Stimulated activated CD4-positive, alpha-beta T cell treated with anti-CD3 and anti-CD28 coated beads, TNF-alpha, amount 100 ng/mL, for 24 hours (primary cell): Measurements from ENCODE around the gene SNX18.
"Not testable (repeated sequence)": the region's sequence is repeated elsewhere in the genome, so short reads cannot be mapped to it uniquely, and the experiment has no call there.

Source experiments
- DNase-seq, 3 experiments: peaks; one replicate each; pipeline ENCODE4 v3.0.0-alpha.2; 2020; ENCODE audit warnings: low read depth in 3 of 3

The SNX18 gene

DNA sequence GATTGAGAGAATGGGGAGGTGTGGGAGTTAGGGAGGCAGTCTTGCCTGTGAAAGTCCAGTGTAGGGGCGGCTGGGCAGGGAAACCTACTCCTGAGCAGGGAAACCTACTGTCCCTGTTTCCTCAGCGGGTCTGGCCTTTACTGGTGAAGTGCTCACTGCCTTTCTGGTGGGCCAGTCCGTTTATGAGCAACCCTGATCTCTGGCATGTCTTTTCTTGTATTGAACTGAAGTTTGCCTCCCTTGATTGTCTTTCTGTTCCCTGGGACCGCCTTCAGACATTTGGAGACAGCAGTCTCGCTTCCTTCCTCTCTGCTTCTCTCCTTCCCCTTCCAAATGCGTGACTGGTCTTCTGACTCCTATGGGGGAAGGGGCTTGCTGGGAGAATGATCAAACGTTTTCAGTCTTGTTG lies 2.9 kb downstream of the SNX18 start:
- DNase-seq, result no peak

- no peak for DNase-seq
Measured at GRCh38 chr5:54520940-54521339, 3.4 kb downstream of the SNX18 start.

DNA sequence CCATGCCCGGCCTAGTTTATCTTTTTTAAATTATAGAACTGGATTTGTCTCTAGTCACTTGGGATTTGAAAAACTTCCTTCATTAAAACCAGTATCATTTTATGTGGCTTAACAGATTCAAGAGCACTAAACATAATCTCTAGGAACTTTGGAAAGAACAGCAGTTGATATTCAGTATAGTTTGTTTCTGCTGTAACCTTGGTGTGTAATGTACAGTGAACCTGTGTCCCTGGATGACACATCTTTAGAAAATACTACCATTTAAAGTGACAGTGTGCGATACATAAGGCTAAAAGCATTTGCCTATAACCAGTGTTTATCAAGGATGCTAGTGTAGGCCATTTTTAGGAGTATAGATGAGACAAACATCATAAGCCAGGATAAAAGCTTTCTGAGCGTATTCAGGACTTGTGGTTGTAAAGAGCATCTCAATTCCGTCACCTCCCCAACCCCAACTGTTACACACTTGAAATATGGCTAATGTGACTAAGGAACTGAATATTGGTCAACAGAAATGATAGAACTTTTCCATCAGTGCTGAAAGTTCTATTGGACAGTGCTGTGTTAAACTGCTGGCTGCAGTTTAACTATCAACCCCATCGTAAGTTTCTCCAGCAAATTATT lies 4.4 kb downstream of the SNX18 start:
- no peak for DNase-seq

DNA sequence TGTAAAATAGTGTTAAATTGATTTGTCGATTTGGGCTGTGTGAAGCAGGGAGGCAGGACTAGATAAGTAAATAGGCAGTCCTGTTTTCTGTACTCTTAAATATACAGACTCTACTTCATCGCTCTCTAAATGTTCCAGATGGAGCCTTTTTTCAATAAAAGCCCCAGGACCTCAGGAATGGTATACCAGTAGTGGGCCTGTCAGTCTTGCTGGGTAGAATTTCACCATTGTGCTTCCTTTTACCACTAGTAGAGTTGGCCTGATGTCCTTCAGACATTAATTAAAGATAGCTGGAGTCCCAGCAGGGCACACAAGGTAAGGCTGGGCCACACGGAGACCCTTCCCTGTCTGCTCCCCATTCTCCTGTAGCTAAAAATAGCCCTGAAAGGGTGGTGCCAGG lies 6.0 kb downstream of the SNX18 start:
- DNase-seq, result no peak

DNA sequence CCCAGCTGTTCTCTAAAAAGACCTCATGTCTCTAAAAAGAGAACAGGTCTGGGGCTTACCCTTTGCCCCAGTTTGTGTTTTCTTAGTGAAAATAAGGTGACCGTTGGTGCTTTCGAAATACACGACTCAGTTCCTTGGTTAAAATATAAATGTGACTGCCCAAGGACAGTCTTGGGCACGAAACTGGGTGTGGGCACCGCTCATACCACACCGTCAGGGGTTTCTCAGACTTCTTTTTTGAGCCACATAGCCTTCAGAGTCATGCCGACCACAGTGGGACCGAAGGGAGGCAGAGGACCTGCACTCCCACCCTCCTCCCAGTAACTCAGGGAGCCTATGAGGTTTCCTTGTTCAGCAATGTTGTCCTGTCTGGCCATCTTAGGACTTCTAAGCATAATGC lies 6.5 kb downstream of the SNX18 start:
- DNase-seq, result no peak

DNA sequence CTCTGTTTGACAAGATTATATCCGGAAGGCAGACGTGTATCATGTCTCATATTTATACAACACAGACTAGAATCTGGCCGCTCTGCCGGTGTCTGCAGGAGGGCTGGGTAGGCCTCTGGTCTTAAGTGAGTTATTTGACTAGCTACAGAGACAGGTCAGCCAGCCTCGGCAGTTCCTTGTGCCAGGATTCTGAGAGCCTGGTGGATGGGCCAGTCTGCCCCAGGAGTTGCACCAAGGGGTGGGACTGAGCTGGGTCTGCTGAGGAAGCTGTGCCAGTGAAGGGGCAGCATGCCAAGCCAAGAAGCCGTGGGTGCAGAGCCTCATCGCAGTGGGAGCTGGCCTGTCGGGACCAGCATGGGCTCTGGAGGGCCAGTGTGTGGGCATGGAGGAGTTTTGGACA lies 7.1 kb downstream of the SNX18 start:
- no peak for DNase-seq

DNA sequence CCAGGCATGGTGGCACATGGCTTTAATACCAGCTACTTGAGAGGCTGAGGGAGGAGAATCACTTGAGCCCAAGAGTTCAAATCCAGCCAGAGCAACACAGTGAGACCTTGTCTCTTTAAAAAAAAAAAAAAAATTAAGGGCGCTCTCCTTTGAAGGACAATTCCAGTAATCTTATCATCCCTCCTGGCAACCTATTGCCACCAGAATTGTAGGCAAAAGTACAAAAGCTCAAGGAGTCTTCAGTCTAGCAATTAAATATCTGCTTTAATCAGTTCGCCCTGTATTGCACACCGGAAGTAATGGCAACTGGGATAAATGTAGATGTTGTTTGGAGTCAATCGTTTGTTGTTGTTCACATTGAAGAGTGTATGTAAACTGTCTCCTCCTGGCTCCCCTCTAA lies 7.7 kb downstream of the SNX18 start:
- no peak for DNase-seq

GRCh38 chr5:54525692-54526091 lies 8.1 kb downstream of the SNX18 start:
- DNase-seq, result no peak

- DNase-seq, result no peak
Measured at GRCh38 chr5:54526604-54527288, 9.2 kb downstream of the SNX18 start.

DNA sequence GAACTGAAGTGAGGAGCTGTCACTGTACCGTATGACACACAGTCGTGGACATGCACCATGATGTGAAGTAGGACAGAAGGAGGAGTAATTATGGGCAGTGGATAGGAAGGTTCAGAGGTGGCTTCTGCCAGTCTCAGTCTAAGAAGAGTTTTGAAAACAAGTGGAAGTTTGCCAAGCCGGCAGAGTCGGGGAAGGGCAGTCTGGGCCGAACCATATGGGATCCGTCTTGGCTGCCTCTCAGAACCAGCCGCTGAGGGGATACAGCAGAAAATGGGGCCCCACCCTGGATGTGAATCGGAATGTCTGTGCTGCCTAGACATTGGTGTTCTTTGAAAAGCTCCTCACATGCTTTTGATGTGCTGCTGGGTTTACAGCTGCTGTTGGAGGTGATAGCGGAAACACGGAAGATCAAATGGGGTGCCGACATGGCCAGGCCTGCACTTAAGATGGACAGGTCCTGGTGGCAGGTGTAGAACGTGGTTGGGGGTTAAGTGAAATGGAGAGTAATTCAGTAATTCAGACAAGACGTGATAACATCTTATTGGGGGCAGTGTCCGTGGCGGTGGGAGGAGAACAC lies 11.2 kb downstream of the SNX18 start:
- no peak for DNase-seq

GRCh38 chr5:54529565-54529964 lies 12.0 kb downstream of the SNX18 start:
- no peak for DNase-seq

GRCh38 chr5:54531546-54531945 lies 14.0 kb downstream of the SNX18 start:
- no peak for DNase-seq

- DNase-seq, result no peak
Measured at GRCh38 chr5:54533541-54534190, 16.1 kb downstream of the SNX18 start.

GRCh38 chr5:54534191-54535004 lies 16.8 kb downstream of the SNX18 start:
- no peak for DNase-seq

DNA sequence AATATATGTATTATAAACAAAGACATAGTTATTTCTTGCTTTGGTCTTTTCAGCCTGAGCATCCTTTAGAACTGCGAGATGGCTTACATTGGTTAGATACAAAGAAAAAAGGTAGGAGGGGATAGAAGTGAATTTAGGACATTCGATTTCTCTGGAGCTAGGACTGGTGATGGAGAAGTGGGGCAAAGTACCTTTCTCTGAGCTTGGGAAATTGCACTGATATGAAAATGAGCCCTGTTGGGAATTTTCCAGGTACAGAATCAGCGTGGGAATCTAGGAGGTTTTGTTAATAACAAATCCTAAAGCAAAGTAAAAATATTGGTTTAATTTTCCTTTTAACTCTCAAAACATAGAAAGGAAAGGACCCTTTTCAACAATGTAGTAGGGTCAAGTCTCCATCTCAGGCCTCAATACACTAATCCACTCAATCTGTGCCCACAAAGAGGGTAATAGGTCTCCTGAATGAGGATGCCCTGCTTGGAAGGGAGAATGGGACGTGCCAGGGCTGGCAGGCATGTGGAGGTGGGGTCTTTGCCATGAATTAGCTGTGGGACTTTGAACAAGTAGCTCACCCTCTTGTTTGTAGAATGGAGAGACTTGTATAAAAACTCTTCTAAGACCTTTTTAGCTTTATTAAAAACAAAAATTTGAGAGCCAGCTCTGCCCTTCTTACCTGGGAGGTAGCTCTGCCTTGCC lies 17.7 kb downstream of the SNX18 start:
- no peak for DNase-seq

GRCh38 chr5:54536375-54536774 lies 18.8 kb downstream of the SNX18 start:
- DNase-seq, result not testable (repeated sequence)

- DNase-seq, result not testable (repeated sequence)
Measured at GRCh38 chr5:54536861-54537260, 19.3 kb downstream of the SNX18 start.

DNA sequence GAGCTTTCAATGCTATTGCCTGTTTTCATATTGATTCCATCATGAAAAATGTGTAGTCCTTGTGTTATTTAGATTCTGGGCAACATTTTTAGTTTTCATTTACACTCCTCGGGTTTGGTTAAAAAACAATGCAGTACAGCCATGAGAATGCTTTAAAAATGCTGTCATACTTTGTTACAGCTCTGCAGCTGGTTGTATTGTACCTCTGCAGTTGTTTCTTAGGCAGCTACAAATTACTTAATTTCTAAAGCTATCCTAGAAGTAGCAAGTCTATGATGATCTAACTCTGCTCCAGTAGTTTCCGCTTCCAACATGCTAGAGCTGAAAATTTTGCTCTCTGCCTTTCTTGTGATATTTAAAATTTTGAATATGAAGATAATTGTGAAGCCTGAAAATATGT lies 20.2 kb downstream of the SNX18 start:
- DNase-seq, result no peak

- no peak for DNase-seq
Measured at GRCh38 chr5:54538156-54538555, 20.6 kb downstream of the SNX18 start.

DNA sequence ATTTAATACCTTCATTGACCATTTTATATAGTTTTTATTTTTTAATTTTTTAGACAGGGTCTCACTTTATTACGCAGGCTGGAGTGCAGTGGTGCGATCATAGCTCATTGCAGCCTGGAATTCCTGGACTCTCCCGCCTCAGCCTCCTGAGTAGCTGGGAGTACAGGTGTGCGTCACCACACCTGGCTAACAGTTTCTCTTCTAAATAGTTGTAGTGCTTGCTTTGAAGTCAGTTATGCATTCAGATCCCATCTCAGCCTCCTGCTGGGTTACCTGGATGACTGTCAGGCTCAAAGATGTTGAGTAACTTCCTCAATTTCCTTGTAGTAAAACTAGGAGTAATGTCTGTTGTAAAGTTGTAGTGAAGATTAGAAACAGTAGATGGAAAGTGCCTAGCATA lies 21.4 kb downstream of the SNX18 start:
- DNase-seq, result no peak

DNA sequence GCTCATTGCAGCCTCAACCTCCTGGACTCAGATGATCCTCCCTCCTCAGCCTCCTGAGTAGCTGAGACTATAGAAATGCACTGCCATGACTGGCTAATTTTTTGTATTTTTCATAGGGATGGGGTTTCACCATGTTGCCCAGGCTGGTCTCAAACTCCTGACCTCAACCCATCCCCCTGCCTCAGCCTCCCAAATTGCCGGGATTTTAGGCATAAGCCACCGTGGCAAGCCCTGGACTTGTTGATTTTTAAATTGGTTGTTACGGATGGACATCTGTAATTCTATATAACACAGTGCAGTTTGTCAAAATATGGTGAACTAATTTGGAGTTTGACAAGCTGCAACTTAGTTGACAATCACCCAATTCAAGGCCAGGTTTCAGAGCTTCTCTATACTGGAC lies 22.7 kb downstream of the SNX18 start:
- no peak for DNase-seq
